Measurements from ENCODE around the gene RIPOR3. TPM values are rescaled to one million over a fixed set of nuclear protein-coding genes. Genes with fewer than 3 reads are reported as not detected.
A peak's percentile ranks its signal among the peaks of the same experiment; 100 is the strongest.
"Not testable (repeated sequence)": the region's sequence is repeated elsewhere in the genome, so short reads cannot be mapped to it uniquely, and the experiment has no call there.

The RIPOR3 gene
- total RNA-seq, 1 donor from 2014 or later: 0.31 TPM

DNA sequence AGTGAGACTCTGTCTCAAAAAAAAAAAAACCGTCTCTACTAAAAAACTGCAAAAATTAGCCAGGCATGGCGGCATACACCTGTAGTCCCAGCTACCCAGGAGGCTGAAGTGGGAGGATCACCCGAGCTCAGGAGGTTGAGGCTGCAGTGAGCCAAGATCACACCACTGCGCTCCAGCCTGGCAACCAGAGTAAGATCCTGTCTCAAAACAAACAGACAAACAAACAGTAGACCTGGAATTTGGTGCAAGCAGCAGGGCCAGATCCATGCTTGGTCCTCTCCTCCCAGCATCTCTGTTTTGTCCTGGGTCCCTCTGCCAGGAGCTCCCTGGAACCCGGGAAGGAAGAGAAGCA, 11.6 kb downstream of the RIPOR3 start:
- H3K27ac Mint-ChIP-seq: peak overlapping the region; percentile 49
- no peaks in the 10 kb centered on the region for H3K9me3 Mint-ChIP-seq (ENCODE audit: low read depth)
- no peak overlapping the region for H3K4me3 Mint-ChIP-seq (ENCODE audit: low read depth)
- TF ChIP-seq, protein P1, sequence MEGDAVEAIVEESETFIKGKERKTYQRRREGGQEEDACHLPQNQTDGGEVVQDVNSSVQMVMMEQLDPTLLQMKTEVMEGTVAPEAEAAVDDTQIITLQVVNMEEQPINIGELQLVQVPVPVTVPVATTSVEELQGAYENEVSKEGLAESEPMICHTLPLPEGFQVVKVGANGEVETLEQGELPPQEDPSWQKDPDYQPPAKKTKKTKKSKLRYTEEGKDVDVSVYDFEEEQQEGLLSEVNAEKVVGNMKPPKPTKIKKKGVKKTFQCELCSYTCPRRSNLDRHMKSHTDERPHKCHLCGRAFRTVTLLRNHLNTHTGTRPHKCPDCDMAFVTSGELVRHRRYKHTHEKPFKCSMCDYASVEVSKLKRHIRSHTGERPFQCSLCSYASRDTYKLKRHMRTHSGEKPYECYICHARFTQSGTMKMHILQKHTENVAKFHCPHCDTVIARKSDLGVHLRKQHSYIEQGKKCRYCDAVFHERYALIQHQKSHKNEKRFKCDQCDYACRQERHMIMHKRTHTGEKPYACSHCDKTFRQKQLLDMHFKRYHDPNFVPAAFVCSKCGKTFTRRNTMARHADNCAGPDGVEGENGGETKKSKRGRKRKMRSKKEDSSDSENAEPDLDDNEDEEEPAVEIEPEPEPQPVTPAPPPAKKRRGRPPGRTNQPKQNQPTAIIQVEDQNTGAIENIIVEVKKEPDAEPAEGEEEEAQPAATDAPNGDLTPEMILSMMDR (IDR thresholded peaks at IDR 0.05; ENCODE audit: unreplicated experiment): no peak
- H3K27me3 Mint-ChIP-seq: no peaks in the 10 kb centered on the region
- no peak for DNase-seq (ENCODE audit: low spot score, unreplicated experiment)
- peaks cover 9% of the 10 kb centered on the region for H3K4me1 Mint-ChIP-seq (ENCODE audit: low read depth)
- H3K36me3 Mint-ChIP-seq (ENCODE audit: insufficient read depth): no peaks in the 10 kb centered on the region

GRCh38 chr20:50678169-50678898, 13.0 kb downstream of the RIPOR3 start:
- H3K27ac Mint-ChIP-seq: peak overlapping the region; percentile 76
- no peaks in the 10 kb centered on the region for H3K27me3 Mint-ChIP-seq
- H3K9me3 Mint-ChIP-seq (ENCODE audit: low read depth): no peaks in the 10 kb centered on the region
- peaks cover 19% of the 10 kb centered on the region for H3K4me1 Mint-ChIP-seq (ENCODE audit: low read depth)
- no peak overlapping the region for H3K4me3 Mint-ChIP-seq (ENCODE audit: low read depth)
- no peak for DNase-seq (ENCODE audit: low spot score, unreplicated experiment)
- no peaks in the 10 kb centered on the region for H3K36me3 Mint-ChIP-seq (ENCODE audit: insufficient read depth)
- TF ChIP-seq, protein P1 (IDR thresholded peaks at IDR 0.05; ENCODE audit: unreplicated experiment): no peak

DNA sequence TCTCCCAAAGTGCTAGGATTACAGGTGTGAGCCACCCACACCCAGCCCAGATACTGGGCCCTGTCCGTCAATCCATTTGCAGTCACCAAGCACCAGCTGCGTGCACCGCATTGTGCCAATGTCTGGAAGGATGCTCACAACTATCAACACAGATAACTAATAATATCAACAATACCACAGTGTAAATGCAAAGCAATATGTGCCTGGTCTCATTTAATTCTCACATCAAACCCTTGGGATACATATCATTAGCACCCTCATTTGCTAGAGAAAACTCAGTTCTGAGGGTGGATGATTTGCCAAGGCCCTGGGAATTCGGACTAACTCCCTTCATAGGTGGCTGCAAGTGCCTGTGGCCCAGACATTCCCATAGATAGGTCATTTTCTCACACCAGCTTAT, 14.5 kb downstream of the RIPOR3 start:
- TF ChIP-seq, protein P1 (IDR thresholded peaks at IDR 0.05; ENCODE audit: unreplicated experiment): no peak
- Mint-ChIP-seq H3K4me3 (ENCODE audit: low read depth) (no peak overlapping the region), H3K27ac (no peak overlapping the region), H3K36me3 (ENCODE audit: insufficient read depth) (no peaks in the 10 kb centered on the region), H3K27me3 (no peaks in the 10 kb centered on the region), H3K4me1 (ENCODE audit: low read depth) (peaks cover 21% of the 10 kb centered on the region), H3K9me3 (ENCODE audit: low read depth) (no peaks in the 10 kb centered on the region)
- no peak for DNase-seq (ENCODE audit: low spot score, unreplicated experiment)

- not testable (repeated sequence) for H3K4me3 Mint-ChIP-seq (ENCODE audit: low read depth); H3K36me3 Mint-ChIP-seq (ENCODE audit: insufficient read depth); H3K9me3 Mint-ChIP-seq (ENCODE audit: low read depth); H3K27me3 Mint-ChIP-seq; H3K27ac Mint-ChIP-seq; DNase-seq (ENCODE audit: low spot score, unreplicated experiment)
- peaks cover 21% of the 10 kb centered on the region for H3K4me1 Mint-ChIP-seq (ENCODE audit: low read depth)
Measured at GRCh38 chr20:50676377-50676731, 15.0 kb downstream of the RIPOR3 start.

DNA sequence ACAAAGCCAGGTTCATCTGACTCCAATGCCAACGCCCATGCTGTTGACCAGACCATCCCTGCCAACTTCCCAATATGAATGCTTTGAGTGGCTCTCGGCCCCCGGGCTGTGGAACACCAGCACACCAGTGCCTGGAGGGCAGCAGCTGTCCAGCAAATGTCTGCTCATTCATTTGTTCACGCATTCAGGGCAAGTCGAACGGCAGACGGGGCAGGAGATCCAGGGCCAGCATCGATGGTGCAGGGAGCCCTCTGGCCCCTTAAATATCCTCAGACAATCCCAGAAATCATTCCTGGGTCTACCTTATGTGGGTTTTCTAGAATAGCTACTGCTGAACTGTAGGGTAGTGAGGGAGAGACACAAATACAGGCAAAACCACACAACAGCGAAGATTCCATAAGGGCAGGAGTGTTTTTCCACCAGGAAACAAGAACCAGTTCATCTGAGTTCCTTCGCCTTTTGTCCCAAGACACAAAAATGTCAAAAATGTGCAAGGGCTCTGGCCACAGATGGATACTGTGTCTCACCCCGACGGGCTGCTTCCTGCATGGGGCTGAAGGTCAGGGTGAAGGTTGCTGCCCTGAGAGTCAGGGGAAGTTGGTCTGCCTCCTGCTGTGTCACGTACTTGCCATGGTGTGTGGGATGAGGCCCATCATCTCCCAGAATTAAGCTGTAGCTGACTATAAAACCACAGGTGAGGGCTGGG, 15.5 kb downstream of the RIPOR3 start:
- no peak overlapping the region for H3K27ac Mint-ChIP-seq

More for the DNA sequence above, 15.5 kb downstream of the RIPOR3 start:
- DNase-seq (ENCODE audit: low spot score, unreplicated experiment): no peak
- Mint-ChIP-seq H3K4me1 (ENCODE audit: low read depth) (peaks cover 23% of the 10 kb centered on the region), H3K27me3 (no peaks in the 10 kb centered on the region), H3K4me3 (ENCODE audit: low read depth) (no peak overlapping the region), H3K36me3 (ENCODE audit: insufficient read depth) (no peaks in the 10 kb centered on the region), H3K9me3 (ENCODE audit: low read depth) (no peaks in the 10 kb centered on the region)
- TF ChIP-seq, protein P1 (IDR thresholded peaks at IDR 0.05; ENCODE audit: unreplicated experiment): no peak

Data from progenitor cell of endocrine pancreas (in vitro differentiated cells).